GM20000 (cell line): ENCODE data around the gene CCL18.

Source experiments
- DNase-seq: peaks from one replicate; pipeline ENCODE4 v3.0.0; 2012; ENCODE audit warnings: low spot score
- CTCF ChIP-seq: IDR thresholded peaks from 2 replicates; pipeline ENCODE4 v1.5.1; 2012; ENCODE audit warnings: mild to moderate bottlenecking, control low read depth; ENCODE audit errors: extremely low read depth, missing control alignments

CCL18 gene

GRCh38 chr17:36057911-36058310 is 6.2 kb upstream of the CCL18 start:
- DNase-seq, result no peak
- TF ChIP-seq CTCF, result no peak

- no peak for TF ChIP-seq CTCF
- DNase-seq, result no peak
Observed at GRCh38 chr17:36059406-36059805, 4.7 kb upstream of the CCL18 start.

DNA sequence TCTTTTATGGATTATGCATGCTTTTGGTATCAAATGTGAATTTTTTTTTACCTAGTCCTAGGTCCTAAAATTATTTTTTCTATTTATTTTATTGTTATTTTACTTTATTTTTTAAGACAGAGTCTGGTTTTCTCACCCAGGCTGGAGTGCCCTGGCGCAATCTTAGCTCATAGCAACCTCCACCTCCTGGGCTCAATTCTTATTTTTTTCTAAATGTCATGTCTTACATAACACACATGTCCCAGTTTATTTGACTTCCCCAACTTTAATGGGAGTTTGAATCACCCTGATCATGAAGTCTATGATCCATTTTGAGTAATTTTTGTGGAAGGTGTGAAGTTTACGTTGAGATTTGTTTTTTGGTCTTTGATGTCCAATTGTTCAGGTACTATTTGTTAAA is 3.3 kb upstream of the CCL18 start:
- TF ChIP-seq CTCF, result no peak
- no peak for DNase-seq

DNA sequence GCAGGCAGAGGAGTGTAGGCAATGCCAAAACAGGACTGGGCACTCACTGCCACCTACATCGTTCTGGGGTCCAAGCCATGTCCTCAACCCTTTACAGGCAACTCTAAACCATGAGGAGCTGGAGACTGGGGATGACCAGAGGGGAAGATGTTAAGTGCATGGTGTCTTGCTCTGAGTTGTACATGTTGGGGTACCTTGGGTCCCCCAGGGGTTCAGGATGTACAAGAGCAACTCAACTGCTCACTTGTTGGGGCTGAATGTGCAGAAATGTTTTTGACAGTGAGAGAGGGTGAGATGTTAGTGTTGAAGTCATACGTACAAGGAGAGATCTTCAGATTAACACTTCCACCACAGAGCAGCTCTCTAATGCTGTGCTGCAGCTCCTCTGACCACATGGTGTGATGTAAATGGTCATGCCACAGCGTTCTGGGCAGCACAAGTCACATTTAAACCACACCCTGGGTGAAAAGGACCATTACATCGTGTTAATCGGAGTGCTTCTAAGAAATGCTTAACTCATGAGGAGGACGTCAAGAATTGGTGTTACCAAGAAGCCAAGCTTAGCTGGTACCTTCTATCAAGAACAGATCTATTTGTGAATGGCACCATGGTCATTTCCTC is 2.4 kb downstream of the CCL18 start:
- TF ChIP-seq CTCF, result no peak
- no peak for DNase-seq

DNA sequence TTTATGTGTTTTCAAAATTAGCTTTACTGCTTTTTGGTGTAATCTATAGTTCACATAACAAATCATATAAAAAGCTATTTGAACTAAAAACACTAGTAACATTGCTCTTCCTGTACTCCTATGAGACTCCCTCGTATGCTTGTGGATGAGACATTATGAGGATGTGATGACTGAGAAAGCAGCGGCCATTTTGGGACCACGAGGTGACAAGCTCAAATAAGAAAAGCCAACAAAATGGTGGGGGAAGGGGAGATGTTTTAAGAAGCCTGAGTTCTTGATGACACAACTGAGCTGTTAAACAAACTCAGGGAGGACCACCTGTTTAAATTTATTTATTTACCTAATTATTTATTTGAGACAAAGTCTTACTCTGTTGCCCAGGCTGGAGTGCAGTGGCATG is 4.5 kb downstream of the CCL18 start:
- no peak for DNase-seq
- TF ChIP-seq CTCF, result no peak

GRCh38 chr17:36069136-36069535 is 5.1 kb downstream of the CCL18 start:
- TF ChIP-seq CTCF, result no peak

GRCh38 chr17:36070427-36070826 is 6.4 kb downstream of the CCL18 start:
- no peak for TF ChIP-seq CTCF
- no peak for DNase-seq

More at GRCh38 chr17:36069136-36069535, 5.1 kb downstream of the CCL18 start:
- DNase-seq, result no peak

DNA sequence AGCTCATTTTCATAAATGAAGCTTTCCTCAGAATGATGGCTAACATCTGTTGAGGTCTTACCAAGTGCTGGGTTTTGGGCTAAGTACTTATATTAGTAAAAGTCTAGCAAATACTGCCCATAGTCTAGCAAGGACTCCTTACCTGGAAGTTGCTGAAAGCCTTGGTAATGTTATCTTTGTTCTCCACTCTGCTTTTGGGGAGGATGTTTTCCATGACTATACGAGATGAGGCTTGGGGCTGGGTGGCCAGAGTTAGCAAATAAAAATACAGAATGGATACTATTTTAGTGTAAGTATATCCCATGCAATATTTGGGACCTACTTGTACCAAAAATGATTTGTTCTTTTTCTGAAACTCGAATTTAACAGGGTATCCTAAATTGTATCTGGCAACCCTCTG is 7.7 kb downstream of the CCL18 start:
- DNase-seq, result no peak
- TF ChIP-seq CTCF, result no peak
